ENCODE measurements around the gene NAB1.

GRCh38 chr2:190649798-190650390 is 1.0 kb downstream of the NAB1 start:
- TF ChIP-seq SP2 (tag by site-specific recombination; IDR thresholded peaks at IDR 0.05) (no peak), ZNF223 (tag by site-specific recombination; IDR thresholded peaks at IDR 0.05) (no peak), SETDB1 (IDR thresholded peaks at IDR 0.05; ENCODE audit: insufficient read length, low read length) (no peak), YY1 (tag by site-specific recombination; IDR thresholded peaks at IDR 0.05) (no peak), ZNF521 (tag by site-specific recombination; IDR thresholded peaks at IDR 0.05) (no peak), ZBTB17 (tag by site-specific recombination; IDR thresholded peaks at IDR 0.05) (peak; percentile 75)
- TF ChIP-seq, protein P1, sequence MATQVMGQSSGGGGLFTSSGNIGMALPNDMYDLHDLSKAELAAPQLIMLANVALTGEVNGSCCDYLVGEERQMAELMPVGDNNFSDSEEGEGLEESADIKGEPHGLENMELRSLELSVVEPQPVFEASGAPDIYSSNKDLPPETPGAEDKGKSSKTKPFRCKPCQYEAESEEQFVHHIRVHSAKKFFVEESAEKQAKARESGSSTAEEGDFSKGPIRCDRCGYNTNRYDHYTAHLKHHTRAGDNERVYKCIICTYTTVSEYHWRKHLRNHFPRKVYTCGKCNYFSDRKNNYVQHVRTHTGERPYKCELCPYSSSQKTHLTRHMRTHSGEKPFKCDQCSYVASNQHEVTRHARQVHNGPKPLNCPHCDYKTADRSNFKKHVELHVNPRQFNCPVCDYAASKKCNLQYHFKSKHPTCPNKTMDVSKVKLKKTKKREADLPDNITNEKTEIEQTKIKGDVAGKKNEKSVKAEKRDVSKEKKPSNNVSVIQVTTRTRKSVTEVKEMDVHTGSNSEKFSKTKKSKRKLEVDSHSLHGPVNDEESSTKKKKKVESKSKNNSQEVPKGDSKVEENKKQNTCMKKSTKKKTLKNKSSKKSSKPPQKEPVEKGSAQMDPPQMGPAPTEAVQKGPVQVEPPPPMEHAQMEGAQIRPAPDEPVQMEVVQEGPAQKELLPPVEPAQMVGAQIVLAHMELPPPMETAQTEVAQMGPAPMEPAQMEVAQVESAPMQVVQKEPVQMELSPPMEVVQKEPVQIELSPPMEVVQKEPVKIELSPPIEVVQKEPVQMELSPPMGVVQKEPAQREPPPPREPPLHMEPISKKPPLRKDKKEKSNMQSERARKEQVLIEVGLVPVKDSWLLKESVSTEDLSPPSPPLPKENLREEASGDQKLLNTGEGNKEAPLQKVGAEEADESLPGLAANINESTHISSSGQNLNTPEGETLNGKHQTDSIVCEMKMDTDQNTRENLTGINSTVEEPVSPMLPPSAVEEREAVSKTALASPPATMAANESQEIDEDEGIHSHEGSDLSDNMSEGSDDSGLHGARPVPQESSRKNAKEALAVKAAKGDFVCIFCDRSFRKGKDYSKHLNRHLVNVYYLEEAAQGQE (tag by site-specific recombination; IDR thresholded peaks at IDR 0.05), result no peak
- TF ChIP-seq, protein P2, sequence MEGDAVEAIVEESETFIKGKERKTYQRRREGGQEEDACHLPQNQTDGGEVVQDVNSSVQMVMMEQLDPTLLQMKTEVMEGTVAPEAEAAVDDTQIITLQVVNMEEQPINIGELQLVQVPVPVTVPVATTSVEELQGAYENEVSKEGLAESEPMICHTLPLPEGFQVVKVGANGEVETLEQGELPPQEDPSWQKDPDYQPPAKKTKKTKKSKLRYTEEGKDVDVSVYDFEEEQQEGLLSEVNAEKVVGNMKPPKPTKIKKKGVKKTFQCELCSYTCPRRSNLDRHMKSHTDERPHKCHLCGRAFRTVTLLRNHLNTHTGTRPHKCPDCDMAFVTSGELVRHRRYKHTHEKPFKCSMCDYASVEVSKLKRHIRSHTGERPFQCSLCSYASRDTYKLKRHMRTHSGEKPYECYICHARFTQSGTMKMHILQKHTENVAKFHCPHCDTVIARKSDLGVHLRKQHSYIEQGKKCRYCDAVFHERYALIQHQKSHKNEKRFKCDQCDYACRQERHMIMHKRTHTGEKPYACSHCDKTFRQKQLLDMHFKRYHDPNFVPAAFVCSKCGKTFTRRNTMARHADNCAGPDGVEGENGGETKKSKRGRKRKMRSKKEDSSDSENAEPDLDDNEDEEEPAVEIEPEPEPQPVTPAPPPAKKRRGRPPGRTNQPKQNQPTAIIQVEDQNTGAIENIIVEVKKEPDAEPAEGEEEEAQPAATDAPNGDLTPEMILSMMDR (tag by site-specific recombination; IDR thresholded peaks at IDR 0.05), result no peak

Measured in HEK293 (cell line).